Dendritic cell treated with granulocyte-macrophage colony-stimulating factor and Interleukin-4, amounts not matched to agents 40 ng/mL and 50 ng/mL, for 4 days (primary cell): ENCODE data around the gene EXOSC10.
"Not testable (repeated sequence)": the region's sequence is repeated elsewhere in the genome, so short reads cannot be mapped to it uniquely, and the experiment has no call there.

Experiments
- H3K27ac Mint-ChIP-seq: one replicate; pipeline ENCODE4 v1.8.0; 2022; ENCODE audit warnings: mild to moderate bottlenecking, mixed read lengths
- H3K27me3 Mint-ChIP-seq: one replicate; pipeline ENCODE4 v1.8.0; 2022; ENCODE audit warnings: mild to moderate bottlenecking, mixed read lengths
- H3K36me3 Mint-ChIP-seq: one replicate; pipeline ENCODE4 v1.8.0; 2022; ENCODE audit warnings: low read depth, mixed read lengths
- H3K4me1 Mint-ChIP-seq: one replicate; pipeline ENCODE4 v1.8.0; 2022; ENCODE audit warnings: low read depth, mixed read lengths
- H3K4me3 Mint-ChIP-seq: one replicate; pipeline ENCODE4 v1.8.0; 2022; ENCODE audit warnings: mild to moderate bottlenecking, moderate library complexity, mixed read lengths
- H3K9me3 Mint-ChIP-seq: one replicate; pipeline ENCODE4 v1.8.0; 2022; ENCODE audit warnings: mixed read lengths
- intact Hi-C: fragments of 100-400 bp; cut with micrococcal nuclease; formaldehyde crosslinking; loops from one replicate; pipeline ENCODE4 v1.15.0; 2022

Gene EXOSC10

GRCh38 chr1:11019358-11019757, 80.3 kb downstream of the EXOSC10 start:
- H3K27ac Mint-ChIP-seq, H3K27me3 Mint-ChIP-seq, H3K4me3 Mint-ChIP-seq, H3K9me3 Mint-ChIP-seq, intact Hi-C loops: not testable (repeated sequence)
- Mint-ChIP-seq H3K36me3 (peaks cover 100% of the 10 kb centered on the region), H3K4me1 (peaks cover 13% of the 10 kb centered on the region)
